Spleen (tissue), 7 donors: Measurements from ENCODE around the gene PLD4.

Experiments
- POLR2AphosphoS5 ChIP-seq, 3 donors: sonication (generic); formaldehyde crosslinking; IDR thresholded peaks; one replicate each; pipeline ENCODE4 v1.5.1; 2017; ENCODE audit warnings: antibody characterized with exemption in 3 of 3
- TF ChIP-seq, protein P1 (sequence below), 11 experiments: fragments of 200-600 bp in 7 of 11; fragments of 450-650 bp in 4 of 11; sonication (generic) in 4 of 11; IDR thresholded peaks in 8 of 11; conservative IDR thresholded peaks in 3 of 11; 1 replicate in 7 of 11; 2 replicates in 4 of 11; pipeline versions ENCODE4 v1.4.0 to v1.8.0; 2016 to 2021; ENCODE audit warnings: antibody characterized with exemption in 11 of 11, inconsistent platforms in 4 of 11, mild to moderate bottlenecking in 1 of 11
- donor health status: DM: no; HTN: no; CAD: no; lungs with moderate emphysema.
- donor health status: DM: no; HTN: no; CAD: no.
- donor health status: DM: no; HTN: no; CAD: no.

- TF ChIP-seq, protein P1, sequence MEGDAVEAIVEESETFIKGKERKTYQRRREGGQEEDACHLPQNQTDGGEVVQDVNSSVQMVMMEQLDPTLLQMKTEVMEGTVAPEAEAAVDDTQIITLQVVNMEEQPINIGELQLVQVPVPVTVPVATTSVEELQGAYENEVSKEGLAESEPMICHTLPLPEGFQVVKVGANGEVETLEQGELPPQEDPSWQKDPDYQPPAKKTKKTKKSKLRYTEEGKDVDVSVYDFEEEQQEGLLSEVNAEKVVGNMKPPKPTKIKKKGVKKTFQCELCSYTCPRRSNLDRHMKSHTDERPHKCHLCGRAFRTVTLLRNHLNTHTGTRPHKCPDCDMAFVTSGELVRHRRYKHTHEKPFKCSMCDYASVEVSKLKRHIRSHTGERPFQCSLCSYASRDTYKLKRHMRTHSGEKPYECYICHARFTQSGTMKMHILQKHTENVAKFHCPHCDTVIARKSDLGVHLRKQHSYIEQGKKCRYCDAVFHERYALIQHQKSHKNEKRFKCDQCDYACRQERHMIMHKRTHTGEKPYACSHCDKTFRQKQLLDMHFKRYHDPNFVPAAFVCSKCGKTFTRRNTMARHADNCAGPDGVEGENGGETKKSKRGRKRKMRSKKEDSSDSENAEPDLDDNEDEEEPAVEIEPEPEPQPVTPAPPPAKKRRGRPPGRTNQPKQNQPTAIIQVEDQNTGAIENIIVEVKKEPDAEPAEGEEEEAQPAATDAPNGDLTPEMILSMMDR (IDR thresholded peaks at IDR 0.05 in 8 of 11, conservative IDR thresholded peaks at IDR 0.05 in 3 of 11) = no peak
- no peak for TF ChIP-seq POLR2AphosphoS5 (IDR thresholded peaks at IDR 0.05)
Measured at GRCh38 chr14:104878582-104878981, 46.1 kb upstream of the PLD4 start.
